Stimulated activated CD4-positive, alpha-beta T cell treated with anti-CD3 and anti-CD28 coated beads, TNF-alpha, amount 100 ng/mL, for 1 hour (primary cell): ENCODE results near the gene PFKP.

ENCODE experiments used
- DNase-seq, 3 donors: peaks; one replicate each; pipeline ENCODE4 v3.0.0-alpha.2; 2020; ENCODE audit warnings: low read depth in 3 of 3, low spot score in 1 of 3

Gene PFKP

DNA sequence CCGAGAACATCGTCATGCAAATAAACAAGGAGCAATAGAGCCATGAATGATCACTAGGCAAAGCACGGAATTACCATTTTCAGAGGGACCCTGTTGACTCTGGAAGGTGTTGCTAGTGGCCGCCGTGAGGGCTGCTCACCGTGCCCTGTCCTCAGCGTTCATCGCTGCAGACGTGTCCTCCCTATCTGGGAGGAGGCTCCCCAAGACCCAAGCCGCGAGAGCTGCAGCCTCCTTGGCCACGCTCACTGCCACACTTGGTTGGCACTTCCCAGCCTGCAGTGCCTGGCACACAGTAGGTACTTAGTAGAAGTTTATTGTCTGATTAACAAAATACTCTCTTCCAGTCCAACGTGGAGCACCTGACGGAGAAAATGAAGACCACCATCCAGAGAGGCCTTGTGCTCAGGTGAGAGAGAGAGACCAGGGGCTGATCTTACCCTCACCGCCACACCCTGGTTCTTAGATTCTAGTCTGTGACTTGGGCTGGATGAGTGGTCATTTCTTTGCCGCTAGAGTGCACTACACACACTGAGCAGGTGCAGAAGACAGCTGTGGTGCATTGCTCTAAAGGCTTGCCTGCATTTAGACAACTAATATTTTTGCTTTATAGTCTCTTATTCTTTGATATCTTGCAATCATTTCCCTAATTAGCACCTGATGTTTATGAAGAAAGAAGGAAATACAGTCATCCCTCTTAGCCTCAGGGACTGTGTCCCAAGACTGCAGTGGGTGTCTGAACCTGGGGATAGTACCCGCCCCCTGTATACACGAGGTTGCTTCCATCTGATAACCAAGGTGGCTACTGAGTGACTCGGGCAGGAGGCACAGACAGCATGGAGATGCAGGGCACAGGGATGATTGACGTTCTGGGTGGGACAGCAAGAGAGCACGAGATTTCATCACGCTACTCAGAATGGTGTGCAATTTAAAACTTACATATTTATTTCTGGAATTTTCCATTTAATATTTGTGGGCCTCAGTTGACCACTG lies 65.0 kb downstream of the PFKP start:
- DNase-seq = no peak

DNA sequence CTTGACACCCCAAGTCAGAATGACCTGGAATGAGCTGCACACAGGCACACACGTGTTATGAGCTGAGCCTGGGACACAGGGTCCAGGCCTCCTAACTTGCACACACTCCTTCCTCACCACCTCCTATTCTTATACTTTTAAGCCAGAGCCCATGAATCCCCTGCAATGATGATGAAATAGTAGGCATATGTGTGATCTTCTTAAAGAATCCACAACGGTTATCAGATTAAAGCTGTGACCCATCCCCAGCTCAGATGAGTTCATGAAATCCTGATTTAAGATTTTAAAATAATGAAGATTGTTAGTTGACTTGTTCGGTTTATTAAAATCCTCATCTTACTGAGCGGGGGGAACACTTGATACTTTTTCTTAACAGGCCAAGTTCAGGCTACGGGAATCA lies 66.6 kb downstream of the PFKP start:
- no peak for DNase-seq

DNA sequence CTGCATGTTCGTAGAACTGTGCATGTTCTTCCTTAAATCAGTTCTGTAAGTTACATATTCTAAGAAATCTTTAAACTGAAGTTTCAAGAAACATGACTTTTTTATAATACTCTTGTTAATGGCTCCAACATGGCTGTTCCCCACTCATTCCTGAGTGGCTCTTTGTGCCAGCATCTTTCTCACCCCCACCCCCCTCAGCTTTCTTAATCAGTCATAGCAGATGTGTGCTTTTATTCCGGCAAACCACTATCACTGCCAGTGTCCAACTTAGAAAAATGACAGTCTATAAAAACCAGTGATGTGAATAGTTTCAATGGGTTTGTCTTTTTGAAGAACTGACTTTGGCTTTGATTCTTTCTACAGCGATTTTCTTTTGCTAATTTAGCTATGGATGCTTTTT lies 67.7 kb downstream of the PFKP start:
- DNase-seq = no peak

DNA sequence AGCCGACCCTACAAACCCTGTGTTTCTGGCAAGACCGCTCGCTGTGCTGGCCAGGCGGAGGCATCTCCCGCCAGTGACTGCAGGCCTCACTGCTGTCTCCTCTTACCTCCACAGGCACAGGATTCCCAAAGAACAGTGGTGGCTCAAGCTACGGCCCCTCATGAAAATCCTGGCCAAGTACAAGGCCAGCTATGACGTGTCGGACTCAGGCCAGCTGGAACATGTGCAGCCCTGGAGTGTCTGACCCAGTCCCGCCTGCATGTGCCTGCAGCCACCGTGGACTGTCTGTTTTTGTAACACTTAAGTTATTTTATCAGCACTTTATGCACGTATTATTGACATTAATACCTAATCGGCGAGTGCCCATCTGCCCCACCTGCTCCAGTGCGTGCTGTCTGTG lies 69.0 kb downstream of the PFKP start:
- DNase-seq = no peak

DNA sequence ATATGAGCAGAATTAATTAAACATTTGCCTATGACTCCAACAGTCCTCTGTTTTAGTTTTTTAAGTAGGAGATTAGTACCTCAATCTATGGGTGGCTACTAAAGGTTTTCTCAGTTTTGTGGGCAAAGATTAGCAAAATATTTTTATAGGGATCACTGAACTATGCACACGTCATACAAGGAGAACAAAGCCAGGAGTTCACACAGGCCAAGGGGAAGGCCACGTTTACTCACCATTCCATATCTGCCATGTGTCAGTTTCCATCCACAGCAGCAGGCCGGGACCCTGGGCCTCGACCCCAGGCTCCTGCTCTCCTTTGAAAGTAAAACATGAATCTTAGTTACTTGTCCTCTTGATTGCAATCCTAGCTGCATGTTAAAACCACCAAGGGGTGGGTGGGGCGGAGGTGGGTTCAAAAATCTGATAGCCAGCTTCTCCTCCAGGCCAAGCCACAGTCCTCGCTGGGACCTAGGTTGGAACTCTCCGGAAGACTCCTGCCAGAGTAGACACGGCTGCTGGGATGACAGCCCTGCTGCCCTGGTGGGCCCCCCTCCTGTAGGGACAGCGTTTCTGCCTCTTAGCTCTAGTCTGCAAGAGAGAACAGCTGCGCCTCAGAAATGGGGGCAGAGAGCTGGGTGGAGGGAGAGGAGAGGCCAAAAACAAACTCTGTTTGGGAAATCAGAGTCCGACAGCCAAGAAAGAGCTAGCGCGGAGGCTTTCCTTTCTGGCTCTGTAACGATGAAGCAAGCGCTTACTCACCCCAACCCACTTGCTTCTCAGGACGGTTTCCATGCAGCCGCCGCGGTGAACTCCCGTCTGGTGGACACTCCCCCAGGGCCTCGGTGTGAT lies 69.6 kb downstream of the PFKP start:
- DNase-seq = no peak

DNA sequence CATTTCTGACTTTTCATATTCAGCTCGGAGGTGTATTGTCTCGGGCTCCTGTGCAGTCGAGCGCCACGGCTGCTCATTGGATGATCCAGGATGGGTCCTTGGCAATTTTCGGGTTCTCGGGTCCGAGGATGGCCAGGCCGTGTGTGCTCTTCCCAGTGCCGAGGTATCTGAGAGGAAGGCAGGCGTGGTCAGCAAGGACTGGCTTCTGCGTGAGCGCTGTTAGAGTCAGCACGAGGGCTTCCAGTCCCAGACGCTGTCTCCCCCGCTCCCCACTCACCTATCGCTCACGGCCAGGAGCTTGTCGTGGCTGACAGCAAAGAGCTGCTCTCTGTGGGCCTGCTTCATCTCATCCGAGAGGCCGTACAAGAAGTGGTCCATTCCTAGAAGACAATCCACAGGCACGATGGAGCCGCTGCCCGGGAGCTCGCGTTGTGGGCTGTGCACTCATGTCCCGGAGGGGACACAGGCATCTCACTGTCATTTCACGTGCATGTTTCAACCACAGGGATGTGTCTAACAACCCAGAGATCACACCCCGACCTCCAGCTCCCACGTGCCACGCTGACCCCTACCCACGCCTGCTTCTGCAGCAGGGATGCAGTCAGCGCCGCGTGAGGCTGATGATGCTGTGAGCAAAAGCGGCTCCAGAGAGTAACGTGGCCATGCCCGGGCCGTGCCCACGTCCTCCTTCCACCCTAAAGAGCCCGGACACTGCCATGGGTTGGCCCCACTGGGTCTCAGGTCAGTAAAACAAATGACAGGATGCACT lies 70.8 kb downstream of the PFKP start:
- DNase-seq = no peak

DNA sequence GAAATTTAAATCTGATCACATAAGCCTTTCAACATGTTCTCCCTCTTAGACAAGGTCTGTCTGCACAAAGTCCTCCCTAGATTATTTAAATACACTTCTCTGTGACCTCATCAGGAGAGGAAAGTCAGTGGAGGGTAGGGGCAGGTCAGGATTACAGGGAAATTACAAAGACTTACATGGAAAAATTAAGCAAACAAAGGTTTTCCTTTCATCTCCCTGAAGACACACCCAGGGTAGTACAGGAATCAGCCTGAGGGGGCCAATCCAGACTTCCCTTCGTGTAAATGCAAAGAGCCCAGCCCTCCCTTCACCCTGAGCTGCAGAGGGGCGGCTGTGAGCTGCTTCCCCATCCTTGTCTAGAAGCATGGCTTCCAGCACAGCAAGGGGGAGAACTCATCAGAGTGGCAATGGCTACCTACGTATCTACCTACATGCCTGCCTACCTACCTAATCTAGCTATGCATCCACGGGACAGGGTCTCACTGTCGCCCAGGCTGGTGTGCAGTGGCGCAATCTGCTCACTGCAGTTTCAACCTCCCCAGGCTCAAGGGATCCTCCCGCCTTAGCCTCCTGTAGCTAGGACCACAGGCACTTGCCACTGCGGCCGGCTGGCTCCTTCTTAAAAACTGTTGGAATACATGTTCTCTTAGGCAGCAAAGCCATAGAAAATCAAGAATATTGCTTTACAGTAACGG lies 72.0 kb downstream of the PFKP start:
- DNase-seq = no peak

DNA sequence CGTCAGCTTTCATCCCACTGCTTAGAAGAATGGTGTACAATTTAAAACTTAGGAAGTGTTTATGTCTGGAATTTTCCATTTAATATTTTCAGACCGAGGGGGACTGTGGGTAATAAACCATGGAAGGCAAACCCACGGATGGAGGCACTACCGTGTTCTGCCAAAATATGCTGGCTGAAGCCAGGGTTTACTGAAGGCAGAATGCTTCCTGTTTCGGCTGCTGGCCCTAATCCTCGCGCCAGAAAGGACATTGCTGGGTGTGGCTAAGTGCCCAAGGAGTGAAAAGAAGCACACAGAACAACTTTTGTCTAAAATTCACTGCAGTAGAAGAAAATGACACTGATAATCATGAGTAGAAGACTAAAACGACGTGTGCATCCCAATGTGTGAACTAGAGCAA lies 72.9 kb downstream of the PFKP start:
- DNase-seq = no peak

DNA sequence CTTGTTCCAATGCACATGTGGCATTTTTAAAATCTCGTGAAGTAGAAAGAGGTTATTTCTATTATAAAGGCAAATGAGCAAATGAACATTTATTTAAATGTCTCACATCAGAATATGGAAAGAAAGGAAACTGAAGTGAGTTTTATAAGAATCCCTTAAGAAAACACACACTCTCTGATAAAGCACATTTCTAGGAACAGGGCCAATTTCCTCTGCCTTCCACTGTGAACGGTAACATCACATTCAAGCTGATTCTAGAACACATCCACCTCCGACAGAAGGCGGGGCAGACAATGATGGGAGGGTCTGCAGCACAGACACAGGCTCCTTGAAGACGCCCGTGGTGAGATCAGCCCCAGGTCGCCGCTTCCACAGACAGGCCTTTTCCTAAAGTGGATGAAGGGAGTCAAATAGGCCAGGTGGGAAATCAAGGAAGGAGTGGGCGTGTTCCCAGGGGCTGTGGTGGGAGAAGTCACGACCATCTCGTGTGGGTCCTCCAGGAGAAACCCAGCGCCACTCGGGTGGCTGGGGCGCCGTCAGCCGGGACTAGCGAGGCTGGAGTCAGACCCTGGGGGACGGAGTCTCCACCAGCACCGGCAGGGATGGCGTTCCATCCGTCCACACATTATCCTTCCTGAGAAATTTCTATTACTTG lies 74.1 kb downstream of the PFKP start:
- DNase-seq = no peak

DNA sequence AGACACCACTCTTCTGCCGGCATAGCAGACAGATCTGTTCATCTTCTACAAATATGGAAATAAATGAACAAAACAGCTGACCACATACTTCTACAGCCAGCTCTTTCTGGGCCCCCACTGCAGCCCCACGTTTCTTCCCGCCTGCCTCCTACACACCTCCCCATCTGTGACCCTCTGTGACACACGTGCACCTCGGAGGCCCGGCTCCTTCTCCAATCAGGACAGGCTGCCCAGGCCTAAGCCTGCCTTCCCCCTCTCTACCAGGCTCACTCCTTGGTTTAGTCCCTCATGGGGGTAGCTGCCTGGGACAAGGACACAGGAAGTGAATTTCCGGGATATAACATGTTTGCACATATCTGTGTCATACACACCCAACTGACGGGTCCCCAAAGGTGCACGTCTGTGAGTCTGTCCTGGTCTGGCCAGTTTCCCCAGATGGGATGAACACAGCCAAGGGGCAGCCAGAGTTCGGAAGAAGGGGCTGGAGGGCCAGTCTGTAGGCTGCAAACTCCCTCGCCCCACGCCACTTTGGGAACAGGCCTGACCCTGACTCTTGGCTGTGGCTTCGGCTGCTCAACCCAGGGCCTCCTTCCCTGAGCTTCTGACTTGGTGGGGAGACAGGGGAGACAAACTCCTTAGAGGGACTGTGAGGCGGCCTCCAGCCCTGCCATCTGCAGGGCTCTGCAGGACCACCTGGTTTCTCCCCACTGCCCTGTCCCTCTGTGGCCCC lies 75.0 kb downstream of the PFKP start:
- DNase-seq = no peak

DNA sequence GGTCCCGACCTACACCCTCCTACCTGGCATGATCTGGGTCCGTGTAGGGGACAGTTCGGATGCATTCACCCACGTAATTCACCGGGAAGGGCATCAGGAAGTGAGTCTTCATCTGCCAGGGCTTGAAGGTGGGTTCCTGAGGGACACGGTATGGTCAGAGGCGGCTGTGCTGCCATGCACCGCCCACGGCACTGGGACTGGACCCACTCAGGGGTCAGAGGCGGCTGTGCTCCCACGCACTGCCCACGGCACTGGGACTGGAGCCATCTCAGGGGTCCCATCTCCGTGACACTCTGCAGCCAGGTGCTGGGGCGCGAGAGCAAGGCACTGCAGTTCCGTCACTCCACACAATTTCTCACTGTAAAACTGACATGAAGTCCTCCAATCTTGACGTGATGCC lies 76.0 kb downstream of the PFKP start:
- no peak for DNase-seq

DNA sequence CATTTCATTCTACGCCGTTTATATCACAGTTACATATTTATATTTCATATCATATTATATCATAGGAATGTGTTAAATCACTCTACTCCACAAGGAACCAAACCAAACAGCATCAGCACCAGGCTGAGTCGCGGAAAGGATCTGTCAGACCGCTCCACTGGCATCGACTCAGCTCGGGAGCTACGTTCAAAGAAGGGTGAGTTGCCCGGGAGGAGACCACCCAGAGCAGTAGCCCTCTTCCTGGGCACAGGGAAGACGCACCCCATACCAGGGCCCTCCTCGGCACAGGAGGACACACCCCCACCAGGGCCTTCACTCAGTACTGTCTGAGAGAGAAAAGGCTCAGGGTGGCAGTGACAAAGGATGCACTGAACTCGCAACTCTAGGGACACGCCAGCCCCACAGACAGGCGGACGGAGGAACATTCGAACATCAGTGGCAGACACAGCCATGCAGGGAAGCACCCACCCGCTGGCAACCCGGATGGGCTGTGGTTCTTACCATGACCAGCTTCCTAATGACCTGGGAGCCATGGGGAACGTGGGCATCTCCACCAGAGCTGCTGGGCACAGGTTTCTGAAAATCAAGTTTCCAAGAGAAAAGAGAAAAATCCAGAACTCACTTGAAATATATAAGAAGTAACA lies 76.6 kb downstream of the PFKP start:
- DNase-seq = no peak

DNA sequence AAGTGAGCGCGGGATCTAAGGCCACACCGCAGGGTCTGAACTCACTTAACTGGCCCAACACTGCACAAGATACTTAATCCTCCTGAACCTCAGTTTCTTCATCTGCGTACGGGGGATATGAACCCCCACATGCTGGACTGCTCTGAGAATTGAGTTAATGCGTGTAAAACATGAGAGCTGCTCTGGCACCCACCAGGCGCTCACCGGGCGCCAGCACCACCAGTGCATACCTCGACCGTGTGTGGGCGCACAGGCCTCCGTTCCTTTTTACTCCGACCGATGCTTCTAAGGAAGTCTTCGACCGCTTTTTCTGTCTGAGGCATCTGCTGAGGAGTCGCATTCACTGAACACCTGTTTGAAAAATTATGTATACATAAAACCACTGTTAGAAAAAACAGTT lies 78.0 kb downstream of the PFKP start:
- no peak for DNase-seq

DNA sequence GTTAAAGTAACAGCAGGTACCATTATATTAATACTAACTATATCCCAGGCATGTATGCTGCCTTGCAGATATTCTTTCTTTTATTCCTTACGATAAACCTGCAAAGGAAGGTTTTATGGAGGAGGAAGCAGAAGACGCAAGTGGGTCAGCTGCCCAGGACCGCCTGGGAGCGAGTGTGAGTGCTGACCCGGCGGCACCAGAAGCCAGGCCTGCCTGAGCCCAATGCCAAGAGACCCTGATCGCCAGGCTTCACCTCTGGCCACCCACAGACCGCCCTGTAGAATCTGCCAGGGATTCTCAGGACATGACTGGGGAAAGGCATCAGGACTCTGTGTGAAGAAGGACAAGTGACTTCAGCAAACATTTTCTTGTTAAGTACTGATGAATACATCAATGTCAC lies 78.9 kb downstream of the PFKP start:
- DNase-seq = no peak

DNA sequence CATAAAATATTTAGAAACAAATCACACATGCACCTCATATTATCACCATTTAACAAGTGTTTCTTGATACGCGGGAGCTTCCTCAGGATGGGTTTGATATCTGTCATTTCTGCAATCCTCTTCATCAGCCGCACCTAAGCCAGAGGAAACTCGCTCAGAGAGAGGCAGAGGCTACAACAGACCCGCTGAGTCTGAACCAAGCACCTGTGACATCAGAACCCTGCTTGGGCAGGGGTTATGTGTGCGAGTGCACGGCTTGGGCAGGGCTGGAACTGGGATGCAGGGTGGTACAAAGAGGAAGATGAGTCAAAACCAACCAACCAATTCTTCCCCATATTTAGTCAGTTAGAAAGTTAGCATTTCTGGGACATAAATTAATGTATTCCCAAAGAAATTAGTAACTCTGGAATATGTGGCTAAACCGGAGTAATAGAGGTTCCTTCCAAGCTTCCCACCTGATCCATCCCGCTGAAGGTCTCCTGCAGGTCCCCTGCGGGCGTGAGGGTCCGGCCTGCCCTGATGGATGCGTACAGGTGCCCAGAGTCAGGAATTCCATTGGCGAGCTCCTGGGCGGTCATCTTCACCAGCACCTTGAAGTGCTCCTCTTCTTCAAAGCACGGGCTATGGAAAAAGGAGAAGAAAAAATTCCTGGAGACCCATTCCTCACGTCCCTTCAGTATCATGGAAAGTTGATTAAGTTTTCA lies 79.9 kb downstream of the PFKP start:
- no peak for DNase-seq

DNA sequence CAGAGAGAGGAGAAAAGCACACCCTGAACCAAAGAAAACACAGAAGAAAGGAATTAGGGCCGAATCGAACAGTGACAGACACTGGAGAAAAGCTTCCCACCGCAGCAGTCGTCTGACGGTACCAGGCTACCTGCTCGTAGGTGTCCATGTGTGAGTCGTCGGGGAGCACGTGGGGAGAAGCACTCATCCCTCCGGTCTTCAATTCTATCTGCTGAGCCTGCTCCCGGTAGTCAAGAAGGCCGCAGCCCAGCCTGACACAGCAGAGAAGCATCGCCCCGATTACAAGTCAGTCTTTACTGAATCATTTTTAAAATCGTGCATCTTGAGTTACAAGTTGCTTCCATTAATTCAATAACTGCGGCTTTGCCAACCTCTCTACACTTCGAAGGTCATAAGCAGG lies 80.7 kb downstream of the PFKP start:
- DNase-seq = no peak

DNA sequence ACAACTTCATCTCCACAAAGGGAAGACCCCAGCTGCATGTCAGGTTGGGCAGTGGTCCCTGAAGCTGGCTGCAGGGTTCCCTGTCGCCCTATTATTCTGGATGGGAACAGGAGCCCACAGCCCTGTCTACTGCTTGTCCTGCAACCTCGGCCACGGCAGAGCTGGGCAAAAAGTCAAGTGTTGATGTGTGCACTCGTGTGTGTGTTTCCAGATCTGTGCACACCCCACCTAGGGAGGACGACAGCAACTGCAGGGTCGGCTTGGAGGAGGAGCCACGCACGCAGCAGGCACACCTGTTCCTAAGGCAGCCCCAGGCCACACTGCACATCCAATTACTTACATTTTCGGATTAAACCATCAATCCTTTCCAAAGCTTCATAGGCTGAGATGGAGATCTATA lies 81.6 kb downstream of the PFKP start:
- DNase-seq = no peak

DNA sequence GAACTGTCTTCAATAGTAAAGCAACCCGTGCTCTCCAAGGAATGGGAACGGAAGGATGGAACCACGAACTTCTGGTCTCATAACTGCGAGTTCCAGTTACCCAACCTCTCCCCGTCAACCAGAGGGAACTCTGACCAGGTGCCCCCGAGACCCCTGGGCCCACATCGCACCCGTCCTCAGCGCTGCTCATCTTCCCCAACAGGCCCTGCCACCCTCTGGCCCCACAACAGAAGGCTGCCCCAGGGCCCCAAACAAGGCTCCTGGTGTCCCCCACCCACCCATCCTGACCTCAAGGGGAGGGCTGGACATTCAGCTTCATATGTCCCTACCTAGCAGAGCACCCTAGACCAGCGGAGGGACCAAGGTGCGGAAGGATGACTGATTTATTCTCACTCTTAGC lies 82.6 kb downstream of the PFKP start:
- DNase-seq = no peak

DNA sequence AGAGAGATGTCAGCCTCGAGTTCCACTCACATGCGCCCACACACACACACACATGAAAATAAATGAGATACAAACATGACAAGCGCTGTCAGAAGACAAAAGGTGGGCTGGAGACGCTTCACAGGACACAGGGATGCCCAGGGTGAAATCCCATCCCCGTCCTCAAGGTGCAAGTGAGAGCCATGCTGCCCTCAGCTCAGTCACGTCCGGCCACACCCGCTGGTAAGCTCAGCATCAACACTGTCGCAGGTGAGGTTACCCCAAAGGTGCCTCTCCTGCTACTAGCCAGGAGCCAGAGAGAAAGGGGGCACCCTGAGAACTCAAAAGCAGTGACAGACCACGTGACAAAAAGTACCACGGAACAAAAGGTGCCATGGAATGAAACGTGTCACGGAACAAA lies 83.0 kb downstream of the PFKP start:
- DNase-seq = no peak
